Liver (tissue), 9 donors: ENCODE results near the gene PHYKPL. TPM values are rescaled to one million over a fixed set of nuclear protein-coding genes. Genes with fewer than 3 reads are reported as not detected.

Experiments
- DNase-seq: peaks from one replicate; pipeline ENCODE4 v3.0.0-alpha.2; 2017; ENCODE audit warnings: low spot score
- H3K27ac ChIP-seq, 2 donors: one replicate each; pipeline ENCODE4 v1.7.0; 2013; ENCODE audit warnings: inconsistent platforms in 2 of 2, low read length in 2 of 2, control low read depth in 1 of 2, low read depth in 1 of 2, mild to moderate bottlenecking in 1 of 2
- H3K27me3 ChIP-seq, 4 donors: one replicate each; pipeline versions ENCODE4 v1.6.1 to v1.7.0; 2013; ENCODE audit warnings: low read length in 3 of 4, inconsistent platforms in 1 of 4, mild to moderate bottlenecking in 1 of 4, moderate library complexity in 1 of 4; ENCODE audit not compliant: control insufficient read depth in 4 of 4, insufficient read depth in 4 of 4
- H3K36me3 ChIP-seq, 4 donors: one replicate each; pipeline versions ENCODE4 v1.6.1 to v1.7.0; 2013; ENCODE audit warnings: low read length in 3 of 4, mild to moderate bottlenecking in 3 of 4, low read depth in 1 of 4, moderate library complexity in 1 of 4; ENCODE audit not compliant: control insufficient read depth in 4 of 4, insufficient read depth in 3 of 4
- H3K4me1 ChIP-seq, 4 donors: one replicate each; pipeline versions ENCODE4 v1.6.1 to v1.7.0; 2013; ENCODE audit warnings: low read length in 3 of 4, mild to moderate bottlenecking in 3 of 4, moderate library complexity in 1 of 4; ENCODE audit not compliant: control insufficient read depth in 4 of 4, insufficient read depth in 4 of 4
- H3K4me3 ChIP-seq, 3 donors: one replicate each; pipeline versions ENCODE4 v1.6.1 to v1.7.0; 2013; ENCODE audit warnings: low read length in 3 of 3, control low read depth in 1 of 3, low read depth in 1 of 3, mild to moderate bottlenecking in 1 of 3
- H3K9ac ChIP-seq, 2 donors: one replicate each; pipeline ENCODE4 v1.7.0; 2013; ENCODE audit warnings: low read length in 2 of 2, mild to moderate bottlenecking in 2 of 2, moderate library complexity in 2 of 2, control low read depth in 1 of 2, low read depth in 1 of 2
- H3K9me3 ChIP-seq, 4 donors: one replicate each; pipeline versions ENCODE4 v1.6.1 to v1.7.0; 2013; ENCODE audit warnings: low read length in 3 of 4; ENCODE audit not compliant: control insufficient read depth in 4 of 4
- EGR1 ChIP-seq, 2 donors: IDR thresholded peaks; 2 replicates each; pipeline ENCODE4 v1.6.1; 2016 to 2018; ENCODE audit warnings: antibody characterized with exemption in 2 of 2, low read depth in 2 of 2
- FOXA1 ChIP-seq: IDR thresholded peaks from 2 replicates; pipeline ENCODE4 v1.6.1; 2016; ENCODE audit warnings: antibody characterized with exemption
- FOXA2 ChIP-seq: IDR thresholded peaks from 2 replicates; pipeline ENCODE4 v1.6.1; 2016; ENCODE audit warnings: antibody characterized with exemption
- GABPA ChIP-seq, 2 donors: IDR thresholded peaks in 1 of 2; conservative IDR thresholded peaks in 1 of 2; 2 replicates each; pipeline ENCODE4 v1.6.1; 2016; ENCODE audit warnings: antibody characterized with exemption in 2 of 2, mild to moderate bottlenecking in 1 of 2, moderate library complexity in 1 of 2
- HNF4A ChIP-seq, 2 donors: conservative IDR thresholded peaks; 2 replicates each; pipeline ENCODE4 v1.6.1; 2016; ENCODE audit warnings: antibody characterized with exemption in 2 of 2, mild to moderate bottlenecking in 2 of 2
- HNF4G ChIP-seq: IDR thresholded peaks from 2 replicates; pipeline ENCODE4 v1.6.1; 2016; ENCODE audit warnings: antibody characterized with exemption
- JUND ChIP-seq, 2 donors: IDR thresholded peaks; 2 replicates each; pipeline ENCODE4 v1.6.1; 2016; ENCODE audit warnings: antibody characterized with exemption in 2 of 2
- NR2F2 ChIP-seq: IDR thresholded peaks from 2 replicates; pipeline ENCODE4 v1.6.1; 2016; ENCODE audit warnings: antibody characterized with exemption
- RAD21 ChIP-seq, 2 donors: IDR thresholded peaks; 2 replicates each; pipeline ENCODE4 v1.6.1; 2016; ENCODE audit warnings: antibody characterized with exemption in 2 of 2, mild to moderate bottlenecking in 2 of 2
- REST ChIP-seq: IDR thresholded peaks from 2 replicates; pipeline ENCODE4 v1.6.1; 2016; ENCODE audit warnings: antibody characterized with exemption, mild to moderate bottlenecking
- RXRA ChIP-seq, 2 donors: IDR thresholded peaks; 2 replicates each; pipeline ENCODE4 v1.6.1; 2017 to 2018; ENCODE audit warnings: antibody characterized with exemption in 2 of 2, mild to moderate bottlenecking in 1 of 2
- SP1 ChIP-seq: IDR thresholded peaks from 2 replicates; pipeline ENCODE4 v1.6.1; 2018; ENCODE audit warnings: antibody characterized with exemption, mild to moderate bottlenecking
- TAF1 ChIP-seq: conservative IDR thresholded peaks from 2 replicates; pipeline ENCODE4 v1.6.1; 2016; ENCODE audit warnings: antibody characterized with exemption, mild to moderate bottlenecking
- YY1 ChIP-seq: IDR thresholded peaks from 2 replicates; pipeline ENCODE4 v1.6.1; 2016; ENCODE audit warnings: antibody characterized with exemption, mild to moderate bottlenecking
- ZBTB33 ChIP-seq: IDR thresholded peaks from 2 replicates; pipeline ENCODE4 v1.6.1; 2016; ENCODE audit warnings: antibody characterized with exemption
- WGBS: extraction: QIAGEN DNeasy Blood & Tissue Kit; methylation state at CpG from one replicate; pipeline ENCODE4 v1.1.7; 2013; 5-methylcytosine and 5-hydroxymethylcytosine counted together
- polyA plus RNA-seq, 2 donors: library from polyadenylated mRNA; stranded (reverse) in 1 of 2; unstranded in 1 of 2; fragments of 200-250 nt in 1 of 2; fragments of >200 nt in 1 of 2; fragmentation: Nextera tagmentation in 1 of 2; extraction: Ambion mirVana in 1 of 2; gene quantifications; one replicate each; pipeline versions ENCODE4 v1.2.1 to v1.2.3, GENCODE V29; 2013 to 2015
- total RNA-seq, 2 donors: library from RNA; depleted of rRNA; stranded (reverse); fragments of >200 nt; gene quantifications; one replicate each; pipeline ENCODE4 v1.2.3, GENCODE V29; 2014
- TF ChIP-seq, protein P1 (sequence below): IDR thresholded peaks from 2 replicates; pipeline ENCODE4 v1.6.1; 2016; ENCODE audit warnings: antibody characterized with exemption
- TF ChIP-seq, protein P2 (sequence below): fragments of 150-350 bp; IDR thresholded peaks from 2 replicates; pipeline ENCODE4 v1.5.1; 2017; ENCODE audit warnings: improper control_type of control experiment, low read depth, low read length; ENCODE audit not compliant: missing input control
- TF ChIP-seq, protein P3 (sequence below): IDR thresholded peaks from 2 replicates; pipeline ENCODE4 v1.6.1; 2016; ENCODE audit warnings: antibody characterized with exemption
- donor health status: healthy.
- donor health status: healthy.
- donor health status: healthy.
- donor health status: healthy.
- donor health status: healthy.

Gene PHYKPL
- total and polyA plus RNA-seq, 4 donors = 25.6 to 103 (median 45.0) TPM

GRCh38 chr5:178196986-178197385 lies 35.6 kb downstream of the PHYKPL start:
- Histone ChIP-seq H3K27ac (no peak overlapping the region), H3K36me3 (no peaks in the 10 kb centered on the region), H3K9ac (no peak overlapping the region), H3K4me1 (peaks cover 4 to 17% (median 6%) of the 10 kb centered on the region in 4 donors), H3K4me3 (no peak overlapping the region), H3K9me3 (no peaks in the 10 kb centered on the region), H3K27me3 (no peaks in the 10 kb centered on the region)
- TF ChIP-seq, protein P1, sequence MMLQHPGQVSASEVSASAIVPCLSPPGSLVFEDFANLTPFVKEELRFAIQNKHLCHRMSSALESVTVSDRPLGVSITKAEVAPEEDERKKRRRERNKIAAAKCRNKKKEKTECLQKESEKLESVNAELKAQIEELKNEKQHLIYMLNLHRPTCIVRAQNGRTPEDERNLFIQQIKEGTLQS = no peak
- TF ChIP-seq RAD21 (IDR thresholded peaks at IDR 0.05) (peak; percentile 53 to 71), RXRA (IDR thresholded peaks at IDR 0.05) (peak in 1 of 2 donors; percentile 68), NR2F2 (no peak)
- TF ChIP-seq, protein P2, sequence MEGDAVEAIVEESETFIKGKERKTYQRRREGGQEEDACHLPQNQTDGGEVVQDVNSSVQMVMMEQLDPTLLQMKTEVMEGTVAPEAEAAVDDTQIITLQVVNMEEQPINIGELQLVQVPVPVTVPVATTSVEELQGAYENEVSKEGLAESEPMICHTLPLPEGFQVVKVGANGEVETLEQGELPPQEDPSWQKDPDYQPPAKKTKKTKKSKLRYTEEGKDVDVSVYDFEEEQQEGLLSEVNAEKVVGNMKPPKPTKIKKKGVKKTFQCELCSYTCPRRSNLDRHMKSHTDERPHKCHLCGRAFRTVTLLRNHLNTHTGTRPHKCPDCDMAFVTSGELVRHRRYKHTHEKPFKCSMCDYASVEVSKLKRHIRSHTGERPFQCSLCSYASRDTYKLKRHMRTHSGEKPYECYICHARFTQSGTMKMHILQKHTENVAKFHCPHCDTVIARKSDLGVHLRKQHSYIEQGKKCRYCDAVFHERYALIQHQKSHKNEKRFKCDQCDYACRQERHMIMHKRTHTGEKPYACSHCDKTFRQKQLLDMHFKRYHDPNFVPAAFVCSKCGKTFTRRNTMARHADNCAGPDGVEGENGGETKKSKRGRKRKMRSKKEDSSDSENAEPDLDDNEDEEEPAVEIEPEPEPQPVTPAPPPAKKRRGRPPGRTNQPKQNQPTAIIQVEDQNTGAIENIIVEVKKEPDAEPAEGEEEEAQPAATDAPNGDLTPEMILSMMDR = peak; percentile 48
- 58% methylated on average over 8 of the region's 8 CpGs for WGBS
- peak; percentile 34 for DNase-seq

- peaks cover 4 to 17% (median 6%) of the 10 kb centered on the region in 4 donors for H3K4me1 ChIP-seq
- 92% methylated on average over 7 of the region's 7 CpGs for whole genome bisulfite sequencing
- TF ChIP-seq HNF4G (no peak), JUND (IDR thresholded peaks at IDR 0.05) (no peak), EGR1 (IDR thresholded peaks at IDR 0.05; ENCODE audit: low read depth in 2 of 2) (no peak), ZBTB33 (no peak), FOXA1 (no peak), FOXA2 (no peak), RAD21 (IDR thresholded peaks at IDR 0.05) (no peak), RXRA (IDR thresholded peaks at IDR 0.05) (no peak), TAF1 (no peak), NR2F2 (no peak), HNF4A (conservative IDR thresholded peaks at IDR 0.05) (no peak), YY1 (no peak), SP1 (no peak), GABPA (IDR thresholded peaks at IDR 0.05 in 1 of 2, conservative IDR thresholded peaks at IDR 0.05 in 1 of 2) (no peak), REST (no peak)
- TF ChIP-seq, protein P3, sequence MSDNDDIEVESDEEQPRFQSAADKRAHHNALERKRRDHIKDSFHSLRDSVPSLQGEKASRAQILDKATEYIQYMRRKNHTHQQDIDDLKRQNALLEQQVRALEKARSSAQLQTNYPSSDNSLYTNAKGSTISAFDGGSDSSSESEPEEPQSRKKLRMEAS = no peak
- TF ChIP-seq, protein P1 = no peak
- TF ChIP-seq, protein P2 = no peak
- no peaks in the 10 kb centered on the region for H3K27me3 ChIP-seq
- H3K27ac ChIP-seq = no peak overlapping the region
- DNase-seq = peak; percentile 23
- H3K4me3 ChIP-seq = no peak overlapping the region
- H3K9me3 ChIP-seq = no peaks in the 10 kb centered on the region
- H3K36me3 ChIP-seq = no peaks in the 10 kb centered on the region
- no peak overlapping the region for H3K9ac ChIP-seq
Observed at GRCh38 chr5:178196281-178196812, 36.3 kb downstream of the PHYKPL start.
